GM21423 (cell line): ENCODE data around the gene UBR3.
"Not testable (repeated sequence)": the region's sequence is repeated elsewhere in the genome, so short reads cannot be mapped to it uniquely, and the experiment has no call there.

Experiments used
- ATAC-seq: cut with Tn5 transposase; IDR thresholded peaks from one replicate; pipeline ENCODE4 v1.9.1; 2021; ENCODE audit warnings: mild to moderate bottlenecking, moderate library complexity; ENCODE audit not compliant: unreplicated experiment

UBR3 gene

GRCh38 chr2:169822036-169822435 is 5.2 kb upstream of the UBR3 start:
- no peak for ATAC-seq

DNA sequence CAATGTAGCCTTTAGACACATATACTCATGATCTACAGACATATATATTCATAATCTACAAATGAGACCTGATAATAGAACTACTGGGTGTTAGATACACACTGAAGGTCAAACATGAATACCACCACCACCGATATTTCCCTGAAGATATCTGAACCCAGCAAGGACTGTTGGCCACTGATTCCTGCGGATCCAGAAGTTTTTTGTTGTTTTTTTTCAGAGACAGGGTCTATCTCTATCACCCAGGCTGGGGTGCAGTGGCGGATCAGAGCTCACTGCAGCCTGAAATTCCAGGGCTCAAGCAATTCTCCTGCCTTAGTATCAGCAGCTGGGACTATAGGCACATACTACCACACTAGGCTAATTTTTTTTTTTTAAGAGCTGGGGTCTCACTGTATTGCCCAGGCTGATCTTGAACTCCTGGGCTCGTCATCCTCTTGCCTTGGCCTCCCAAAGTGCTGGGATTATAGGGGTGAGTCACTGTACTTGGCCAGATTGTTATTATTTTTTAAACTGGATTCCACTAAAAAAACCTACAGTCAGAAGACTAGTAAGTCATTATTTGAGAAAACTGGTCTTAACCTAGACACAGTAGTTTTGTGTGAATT is 4.4 kb upstream of the UBR3 start:
- ATAC-seq: no peak

GRCh38 chr2:169823996-169824372 is 3.3 kb upstream of the UBR3 start:
- ATAC-seq: no peak

GRCh38 chr2:169824373-169825333 is 2.6 kb upstream of the UBR3 start, which contains the start of gene METTL5:
Gene METTL5 (minus strand): TSS chr2:169824905. CDS start chr2:169824597, 308 bp downstream.
- peak; percentile 64 for ATAC-seq

- peak; percentile 1 for ATAC-seq
These were observed 1.0 kb downstream of the UBR3 start for GRCh38 chr2:169828141-169828811.

DNA sequence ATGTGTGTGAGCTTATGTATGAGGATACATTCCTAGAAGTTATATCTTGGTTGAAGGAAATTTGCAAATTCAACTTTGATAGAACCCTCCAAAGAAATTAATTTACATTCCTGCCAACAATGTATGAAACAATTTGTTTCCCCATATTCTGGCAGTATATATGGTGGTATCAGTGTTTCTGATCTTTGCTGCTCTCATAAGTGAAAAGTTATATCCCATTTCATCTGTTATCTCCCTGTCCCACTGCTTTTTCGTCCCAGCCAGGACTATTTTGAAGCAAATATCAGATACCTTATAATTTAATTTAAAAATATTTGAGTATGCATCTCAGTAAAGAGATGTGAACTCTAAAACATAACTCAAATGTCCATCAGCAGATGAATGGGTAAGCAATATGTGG is 7.1 kb downstream of the UBR3 start:
- no peak for ATAC-seq

- no peak for ATAC-seq
These were observed 11.7 kb downstream of the UBR3 start for GRCh38 chr2:169838743-169839489.

- no peak for ATAC-seq
These were observed 12.9 kb downstream of the UBR3 start for GRCh38 chr2:169839954-169840746.

DNA sequence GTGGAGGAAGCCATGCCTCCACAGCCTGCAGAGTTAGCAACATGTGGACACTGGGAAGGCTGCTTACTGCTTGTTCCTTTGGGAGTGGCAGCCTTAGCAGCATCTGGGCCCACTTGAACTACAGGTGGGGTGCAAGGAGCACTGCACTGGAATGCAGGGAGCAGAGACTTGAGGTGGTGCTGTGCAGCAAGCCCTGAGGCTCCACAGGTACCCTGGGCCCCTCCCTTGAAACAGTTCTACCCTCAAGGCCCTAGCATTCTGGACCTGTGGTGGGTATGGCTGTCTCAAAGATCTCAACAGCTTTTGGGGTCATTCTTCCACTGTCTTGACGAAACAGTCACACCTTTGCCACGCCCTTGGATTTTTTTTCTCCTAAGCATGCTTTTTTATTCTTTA is 13.5 kb downstream of the UBR3 start:
- ATAC-seq: no peak

DNA sequence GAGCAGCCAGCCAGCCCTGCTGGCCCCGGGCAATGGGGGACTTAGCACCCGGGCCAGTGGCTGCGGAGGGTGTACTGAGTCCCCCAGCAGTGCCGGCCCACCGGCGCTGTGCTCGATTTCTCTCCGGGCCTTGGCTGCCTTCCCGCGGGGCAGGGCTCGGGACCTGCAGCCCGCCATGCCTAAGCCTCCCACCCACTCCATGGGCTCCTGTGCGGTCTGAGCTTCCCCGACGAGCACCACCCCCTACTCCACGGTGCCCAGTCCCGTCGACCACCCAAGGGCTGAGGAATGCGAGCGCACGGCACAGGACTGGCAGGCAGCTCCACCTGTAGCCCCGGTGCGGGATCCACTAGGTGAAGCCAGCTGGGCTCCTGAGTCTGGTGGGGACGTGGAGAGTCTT is 14.4 kb downstream of the UBR3 start:
- not testable (repeated sequence) for ATAC-seq

DNA sequence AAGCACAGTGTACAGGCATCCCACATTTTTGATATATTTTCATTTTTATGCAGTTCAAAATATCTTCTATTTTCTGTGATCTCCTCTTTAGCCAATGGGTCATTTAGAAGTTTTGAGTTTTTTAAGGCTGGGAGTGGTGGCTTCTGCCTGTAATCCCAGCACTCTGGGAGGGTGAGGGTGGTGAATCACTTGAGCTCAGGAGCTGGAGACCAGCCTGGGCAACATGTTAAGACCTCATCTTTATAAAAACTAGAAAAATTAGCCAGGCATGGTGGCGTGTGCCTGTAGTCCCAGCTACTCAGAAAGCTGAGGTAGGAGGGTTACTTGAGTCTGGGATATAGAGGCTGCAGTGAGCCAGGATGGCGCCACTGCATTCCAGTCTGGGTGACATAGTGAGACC is 17.8 kb downstream of the UBR3 start:
- ATAC-seq: no peak

- not testable (repeated sequence) for ATAC-seq
These were observed 21.9 kb downstream of the UBR3 start for GRCh38 chr2:169848959-169849693.

- no peak for ATAC-seq
These were observed 22.5 kb downstream of the UBR3 start for GRCh38 chr2:169849710-169850109.

DNA sequence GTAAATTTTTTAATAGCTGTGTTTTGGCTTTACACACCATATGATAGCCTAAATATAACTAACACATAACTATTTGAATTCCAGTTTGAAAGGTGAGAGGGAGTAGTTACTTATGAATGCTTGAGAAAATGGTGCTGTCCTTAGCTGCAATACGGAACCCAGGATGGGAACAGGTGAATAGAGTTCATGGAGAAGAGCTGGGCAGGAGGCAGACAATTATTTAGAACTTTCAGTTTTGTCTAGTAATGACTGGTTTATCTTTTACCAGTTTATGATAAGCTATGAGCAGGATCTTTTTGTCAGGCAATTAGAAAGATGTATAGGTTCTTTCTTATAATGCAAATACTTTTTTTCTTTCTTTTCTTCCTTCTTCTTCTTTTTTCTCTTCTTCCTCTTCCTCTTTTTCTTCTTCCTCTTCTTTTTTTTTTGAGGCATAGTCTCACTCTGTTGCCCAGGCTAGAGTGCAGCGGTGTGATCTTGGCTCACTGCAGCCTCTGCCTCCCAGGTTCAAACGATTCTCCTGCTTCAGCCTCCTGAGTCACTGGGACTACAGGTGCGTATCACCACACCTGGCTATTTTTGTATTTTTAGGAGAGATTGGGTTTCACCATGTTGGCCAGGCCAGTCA is 25.9 kb downstream of the UBR3 start:
- ATAC-seq: no peak

- ATAC-seq: not testable (repeated sequence)
These were observed 28.3 kb downstream of the UBR3 start for GRCh38 chr2:169855281-169856258.

GRCh38 chr2:169859423-169859822 is 32.2 kb downstream of the UBR3 start:
- ATAC-seq: no peak

DNA sequence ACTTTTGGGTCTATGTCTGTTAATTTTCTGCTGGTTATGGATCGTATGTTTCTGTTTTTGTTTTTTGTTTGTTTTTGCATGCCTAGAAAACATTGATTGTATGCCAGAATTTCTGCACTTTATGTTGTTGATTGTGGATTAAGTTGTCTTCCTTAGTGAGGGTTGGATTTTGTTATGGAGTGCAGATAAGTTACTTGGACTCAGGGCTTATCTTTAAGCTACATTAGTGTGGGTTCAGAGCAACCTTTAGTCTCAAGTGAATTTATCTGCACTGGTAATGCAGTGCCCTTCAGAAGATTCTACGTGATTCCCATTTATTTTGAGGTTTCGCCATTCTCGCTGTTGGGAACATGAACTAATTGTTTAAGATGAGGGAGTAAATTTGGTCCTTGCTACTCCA is 32.9 kb downstream of the UBR3 start:
- no peak for ATAC-seq

DNA sequence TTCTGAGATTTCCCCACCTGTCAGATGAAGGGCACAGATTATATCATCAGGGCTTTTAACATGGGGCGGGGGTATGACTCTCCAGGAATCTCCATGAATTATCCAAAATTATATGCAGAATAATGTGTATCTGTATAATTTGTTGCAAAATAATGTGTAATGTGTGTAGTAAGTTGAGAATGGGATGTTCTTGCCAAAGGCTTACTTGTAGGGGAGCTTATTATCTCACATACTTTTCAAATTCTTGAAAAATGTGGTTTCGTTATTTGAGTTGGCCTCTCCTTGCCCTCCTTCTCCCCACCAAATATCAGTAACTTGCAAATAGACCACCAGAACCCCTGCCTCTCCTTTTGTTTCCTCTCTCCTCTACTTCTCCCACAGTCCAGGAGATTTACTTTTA is 35.6 kb downstream of the UBR3 start:
- ATAC-seq: no peak
